Putamen (tissue), 1 donor: ENCODE data around the gene EFHC2.

Experiments used
- DNase-seq: peaks from one replicate; pipeline ENCODE4 v3.0.0-alpha.2; 2016; ENCODE audit warnings: low spot score

EFHC2 gene

DNA sequence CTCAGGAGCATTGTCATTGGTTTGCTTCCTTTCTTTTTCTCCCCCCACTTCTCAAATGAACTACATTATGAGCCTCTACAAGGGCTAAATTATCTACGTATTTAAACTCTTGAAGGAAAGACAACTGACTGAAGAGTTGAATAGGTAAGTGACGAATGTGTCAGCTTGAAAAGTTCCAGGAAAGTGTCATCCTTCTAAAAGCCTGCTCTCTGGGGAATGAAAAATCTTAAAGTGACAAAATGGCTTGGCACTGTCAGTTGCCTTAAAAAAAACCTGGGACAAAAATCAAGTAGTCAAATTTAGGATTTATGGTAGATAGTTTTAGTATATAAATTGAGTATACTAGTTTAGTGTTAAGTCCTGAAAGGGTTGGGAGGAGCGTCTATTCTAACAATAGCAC, 196.3 kb downstream of the EFHC2 start:
- DNase-seq, result peak; percentile 5

GRCh38 chrX:44144177-44144945, 199.1 kb downstream of the EFHC2 start:
- DNase-seq, result no peak

DNA sequence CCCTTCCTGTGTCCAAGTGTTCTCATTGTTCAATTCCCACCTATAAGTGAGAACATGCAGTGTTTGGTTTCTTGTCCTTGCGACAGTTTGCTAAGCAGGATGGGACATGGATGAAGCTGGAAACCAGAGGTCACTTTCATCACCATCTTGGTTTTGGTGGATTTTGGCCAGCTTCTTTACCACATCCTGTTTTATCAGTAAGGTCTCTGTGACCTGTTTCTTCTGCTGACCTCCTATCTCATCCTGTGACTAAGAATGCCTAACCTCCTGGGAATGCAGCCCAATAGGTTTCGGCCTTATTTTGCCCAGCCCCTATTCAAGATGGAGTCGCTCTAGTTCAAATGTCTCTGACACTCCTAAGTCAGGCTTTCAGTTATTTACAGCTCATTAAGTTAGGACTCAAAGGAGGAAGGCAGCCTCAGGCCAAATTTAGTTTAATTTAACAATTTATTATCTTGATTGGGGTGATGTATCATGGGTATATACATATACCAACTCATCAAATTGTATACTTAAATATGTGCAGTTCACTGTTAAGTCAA, 200.3 kb downstream of the EFHC2 start:
- DNase-seq, result no peak

GRCh38 chrX:44130189-44130588, 213.3 kb downstream of the EFHC2 start:
- DNase-seq, result no peak

DNA sequence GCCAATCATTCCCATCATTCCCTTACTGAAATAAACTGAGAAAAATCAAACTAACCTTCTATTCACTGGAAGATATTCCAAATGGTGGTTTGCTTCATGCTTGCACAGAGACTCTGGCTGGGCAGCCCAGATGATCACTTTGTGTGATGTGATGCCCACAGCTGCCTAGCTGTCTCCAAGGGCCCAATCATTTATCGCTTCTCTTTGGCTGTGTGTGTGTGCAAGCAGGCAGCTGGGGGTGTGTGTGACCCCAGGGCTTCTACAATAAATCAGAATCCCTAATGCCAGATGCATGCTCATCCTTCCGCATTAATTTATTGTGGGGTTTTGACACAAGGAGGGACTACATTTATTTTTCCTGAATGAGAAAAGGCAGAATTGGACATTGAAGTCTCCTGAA, 230.1 kb downstream of the EFHC2 start:
- no peak for DNase-seq

DNA sequence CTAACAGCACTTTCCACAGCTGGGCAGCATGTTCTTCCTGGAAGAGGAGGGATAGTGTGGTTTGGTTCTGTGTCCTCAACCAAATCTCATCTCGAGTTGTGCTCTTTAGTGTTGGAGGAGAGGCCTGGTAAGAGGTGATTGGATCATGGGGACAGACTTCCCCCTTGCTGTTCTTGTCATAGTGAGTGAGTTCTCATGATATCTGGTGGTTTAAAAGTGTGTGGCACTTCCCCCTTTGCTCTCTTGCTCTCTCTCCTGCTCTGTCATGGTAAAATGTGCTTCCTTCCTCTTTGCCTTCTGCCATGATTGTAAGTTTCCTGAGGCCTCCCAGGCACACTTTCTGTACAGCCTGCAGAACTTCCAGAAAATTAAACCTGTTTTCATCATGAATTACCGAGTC, 236.6 kb downstream of the EFHC2 start:
- no peak for DNase-seq

GRCh38 chrX:44105228-44105913, 238.1 kb downstream of the EFHC2 start:
- no peak for DNase-seq

- DNase-seq, result no peak
Measured at GRCh38 chrX:44104699-44105098, 238.8 kb downstream of the EFHC2 start.

DNA sequence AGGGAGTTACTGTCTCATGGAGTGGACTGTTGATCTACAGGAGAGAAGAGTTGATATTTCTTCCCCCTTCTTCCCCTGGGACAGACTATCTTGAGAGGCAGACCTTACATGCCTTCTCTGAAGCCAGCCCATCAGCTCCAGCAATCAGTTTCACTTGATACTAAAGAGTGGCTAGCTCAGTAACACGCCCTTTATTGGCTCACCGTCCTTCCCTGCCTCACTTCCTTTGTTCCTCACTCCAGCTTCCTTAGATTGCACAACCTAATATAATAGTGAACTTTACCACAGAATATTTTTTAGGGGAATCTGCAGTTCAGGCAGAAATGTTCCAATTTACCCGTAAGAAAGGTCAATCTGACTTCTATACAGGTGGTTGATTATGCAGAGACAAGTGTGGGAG, 242.2 kb downstream of the EFHC2 start:
- no peak for DNase-seq

DNA sequence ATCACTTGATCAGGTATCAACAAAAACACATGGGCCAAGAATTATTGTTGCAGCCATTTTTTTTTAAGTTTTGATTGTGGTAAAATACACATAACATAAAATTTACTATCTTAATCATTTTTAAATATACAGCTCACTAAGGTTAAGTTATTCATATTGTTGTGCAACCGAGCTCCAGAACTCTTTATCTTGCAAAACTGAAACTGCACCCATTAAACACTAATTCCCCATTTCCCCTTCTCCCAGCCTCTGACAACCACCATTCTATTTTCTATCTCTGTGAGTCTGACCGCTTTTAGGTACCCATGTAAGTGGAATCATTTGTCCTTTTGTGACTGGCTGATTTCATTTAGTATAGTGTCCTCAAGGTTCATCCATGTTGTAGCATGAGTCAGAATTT, 244.1 kb downstream of the EFHC2 start:
- no peak for DNase-seq
